ENCODE measurements around the gene PPP2R2C. TPM values are rescaled to one million over a fixed set of nuclear protein-coding genes. Genes with fewer than 3 reads are reported as not detected.

PPP2R2C gene
- total and polyA plus RNA-seq, 10 donors, result 0.07 to 1.3 (median 0.23) TPM; not detected in 1

DNA sequence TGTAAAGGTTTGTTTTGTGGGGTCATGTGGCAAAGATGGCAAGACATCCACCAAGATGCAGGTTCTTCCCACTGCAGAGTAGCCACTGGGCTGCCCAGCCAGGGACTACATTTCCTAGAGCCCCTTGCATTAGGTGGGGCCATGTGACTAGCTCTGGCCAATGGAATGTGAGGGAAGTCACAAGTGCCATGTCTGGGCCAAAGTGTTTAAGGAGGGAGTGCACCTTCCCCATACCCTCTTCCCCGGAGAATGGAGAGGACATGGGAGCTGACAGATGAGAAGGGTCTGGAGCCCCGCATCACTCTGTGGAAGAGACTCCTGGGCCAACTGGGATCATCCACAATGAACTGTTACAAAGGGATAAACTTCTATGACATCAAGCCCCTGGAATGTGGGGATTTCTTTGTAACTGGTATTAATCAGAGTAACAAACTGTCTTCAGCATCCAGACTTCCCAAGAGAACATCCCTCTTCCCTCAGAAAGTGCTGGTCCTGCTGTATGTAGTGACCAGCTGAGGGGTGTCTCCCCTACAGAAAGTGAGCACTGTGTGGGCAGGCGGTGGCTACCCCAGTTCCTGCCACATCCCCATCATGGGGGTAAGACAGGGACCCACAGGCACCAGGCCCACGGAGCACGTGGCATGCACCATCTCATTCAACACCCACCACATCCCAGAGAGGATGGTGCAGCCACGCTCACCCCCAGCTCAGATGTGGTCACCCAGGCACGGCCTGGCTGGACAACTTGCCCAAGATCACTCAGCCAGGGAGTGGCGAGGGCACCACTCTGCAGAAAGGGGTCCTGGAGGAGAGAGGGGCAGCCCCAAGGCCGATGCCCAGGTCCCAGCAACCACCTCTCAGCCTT lies 10.9 kb downstream of the PPP2R2C start:
- H3K9me3 ChIP-seq, result peaks cover 0 to 14% (median 0%) of the 10 kb centered on the region in 8 donors
- H3K4me1 ChIP-seq, result no peaks in the 10 kb centered on the region
- peak; percentile 43 for DNase-seq
- no peak overlapping the region for H3K27ac ChIP-seq
- no peaks in the 10 kb centered on the region for H3K36me3 ChIP-seq
- TF ChIP-seq POLR2AphosphoS5 (IDR thresholded peaks at IDR 0.05) (no peak), POLR2A (IDR thresholded peaks at IDR 0.05) (no peak)
- TF ChIP-seq, protein P1, sequence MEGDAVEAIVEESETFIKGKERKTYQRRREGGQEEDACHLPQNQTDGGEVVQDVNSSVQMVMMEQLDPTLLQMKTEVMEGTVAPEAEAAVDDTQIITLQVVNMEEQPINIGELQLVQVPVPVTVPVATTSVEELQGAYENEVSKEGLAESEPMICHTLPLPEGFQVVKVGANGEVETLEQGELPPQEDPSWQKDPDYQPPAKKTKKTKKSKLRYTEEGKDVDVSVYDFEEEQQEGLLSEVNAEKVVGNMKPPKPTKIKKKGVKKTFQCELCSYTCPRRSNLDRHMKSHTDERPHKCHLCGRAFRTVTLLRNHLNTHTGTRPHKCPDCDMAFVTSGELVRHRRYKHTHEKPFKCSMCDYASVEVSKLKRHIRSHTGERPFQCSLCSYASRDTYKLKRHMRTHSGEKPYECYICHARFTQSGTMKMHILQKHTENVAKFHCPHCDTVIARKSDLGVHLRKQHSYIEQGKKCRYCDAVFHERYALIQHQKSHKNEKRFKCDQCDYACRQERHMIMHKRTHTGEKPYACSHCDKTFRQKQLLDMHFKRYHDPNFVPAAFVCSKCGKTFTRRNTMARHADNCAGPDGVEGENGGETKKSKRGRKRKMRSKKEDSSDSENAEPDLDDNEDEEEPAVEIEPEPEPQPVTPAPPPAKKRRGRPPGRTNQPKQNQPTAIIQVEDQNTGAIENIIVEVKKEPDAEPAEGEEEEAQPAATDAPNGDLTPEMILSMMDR (IDR thresholded peaks at IDR 0.05 in 8 of 11, conservative IDR thresholded peaks at IDR 0.05 in 3 of 11), result no peak
- WGBS, 5 donors, result 76 to 90% (median 83%) methylated on average over 4 to 9 of the region's 9 CpGs
- intact Hi-C loops (cut with DNase I; ENCODE audit: low total_unique reads), result no loop called here
- no peak overlapping the region for H3K4me3 ChIP-seq
- peaks cover 0 to 61% (median 0%) of the 10 kb centered on the region in 7 donors for H3K27me3 ChIP-seq (replicated peaks in 1 of 7)

DNA sequence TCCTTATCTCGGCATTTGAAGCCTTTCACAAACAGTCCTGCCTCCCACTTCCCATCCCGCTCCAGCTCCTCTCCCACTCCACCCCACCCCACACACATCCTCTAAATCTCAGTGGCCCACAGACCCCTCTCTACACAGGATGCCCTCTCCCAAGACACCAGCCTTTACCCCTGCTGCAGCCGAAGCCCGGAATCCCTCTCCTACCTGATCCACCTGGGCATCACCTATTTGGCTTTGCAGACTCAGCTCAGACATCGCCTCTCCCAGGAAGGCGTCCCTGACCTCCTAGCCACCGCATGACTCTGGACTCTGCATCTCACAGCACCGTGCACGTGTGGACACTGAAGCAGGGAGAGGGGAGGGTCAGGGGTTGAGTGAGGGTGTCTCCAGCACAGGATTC lies 11.5 kb downstream of the PPP2R2C start:
- intact Hi-C loops (cut with DNase I; ENCODE audit: low total_unique reads), result no loop called here
- H3K9me3 ChIP-seq, result peaks cover 0 to 14% (median 0%) of the 10 kb centered on the region in 8 donors
- 70 to 76% (median 73%) methylated on average over 9 of the region's 9 CpGs for WGBS, 5 donors
- no peaks in the 10 kb centered on the region for H3K36me3 ChIP-seq
- no peak overlapping the region for H3K4me3 ChIP-seq
- H3K4me1 ChIP-seq, result no peaks in the 10 kb centered on the region
- H3K27ac ChIP-seq, result no peak overlapping the region
- TF ChIP-seq POLR2A (IDR thresholded peaks at IDR 0.05) (no peak), POLR2AphosphoS5 (IDR thresholded peaks at IDR 0.05) (no peak)
- TF ChIP-seq, protein P1 (IDR thresholded peaks at IDR 0.05 in 8 of 11, conservative IDR thresholded peaks at IDR 0.05 in 3 of 11), result no peak
- H3K27me3 ChIP-seq (replicated peaks in 1 of 7), result peaks cover 0 to 57% (median 0%) of the 10 kb centered on the region in 7 donors
- peak; percentile 46 for DNase-seq

DNA sequence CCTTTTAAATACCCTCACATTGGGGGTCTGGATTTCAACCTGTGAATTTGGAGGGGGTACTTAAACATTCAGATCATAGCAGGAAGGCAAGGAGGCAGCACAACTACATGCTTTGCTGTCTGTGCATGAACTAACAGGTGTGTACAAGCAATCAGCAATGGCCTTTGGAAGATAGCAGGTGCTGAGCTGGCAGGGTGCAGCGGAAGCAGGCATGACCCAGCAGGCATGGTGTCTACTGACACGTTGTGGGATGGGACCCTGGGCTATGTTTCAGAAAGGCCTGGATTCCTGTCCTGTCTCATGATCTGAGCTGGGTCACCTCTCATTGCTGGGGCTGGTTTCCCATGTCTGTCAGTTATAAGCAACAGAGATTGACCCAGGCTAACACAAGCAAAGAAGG lies 13.9 kb downstream of the PPP2R2C start:
- Histone ChIP-seq H3K4me3 (no peak overlapping the region), H3K9me3 (peaks cover 0 to 14% (median 0%) of the 10 kb centered on the region in 8 donors), H3K36me3 (no peaks in the 10 kb centered on the region), H3K27ac (no peak overlapping the region), H3K4me1 (no peaks in the 10 kb centered on the region), H3K27me3 (replicated peaks in 1 of 7) (peaks cover 0 to 72% (median 0%) of the 10 kb centered on the region in 7 donors)
- DNase-seq, result peak; percentile 15
- no peak for TF ChIP-seq POLR2A (IDR thresholded peaks at IDR 0.05)
- TF ChIP-seq POLR2AphosphoS5 (IDR thresholded peaks at IDR 0.05), result no peak
- TF ChIP-seq, protein P1 (IDR thresholded peaks at IDR 0.05 in 8 of 11, conservative IDR thresholded peaks at IDR 0.05 in 3 of 11), result no peak
- 72 to 87% (median 82%) methylated on average over 2 of the region's 2 CpGs for WGBS, 5 donors
- intact Hi-C loops (cut with DNase I; ENCODE audit: low total_unique reads), result no loop called here

DNA sequence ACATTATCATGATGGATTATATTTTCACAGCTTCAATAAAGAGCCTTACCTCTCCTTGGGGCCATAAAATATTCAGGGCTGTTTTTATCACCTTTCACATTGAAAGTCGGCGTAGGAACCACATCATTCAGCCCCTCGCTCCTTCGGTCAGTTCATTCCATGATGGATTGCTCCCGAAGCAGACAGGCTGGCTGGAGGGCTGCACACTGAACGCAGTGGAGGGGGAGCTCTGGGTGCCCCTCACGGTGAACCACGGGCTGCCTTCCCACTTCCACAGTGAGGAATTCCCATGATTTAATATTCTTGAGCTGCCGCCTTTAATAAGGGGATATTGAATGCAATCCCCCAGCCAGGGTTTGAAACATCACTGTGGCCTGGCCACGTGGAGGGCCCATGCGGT lies 16.0 kb downstream of the PPP2R2C start:
- TF ChIP-seq POLR2AphosphoS5 (IDR thresholded peaks at IDR 0.05) (no peak), POLR2A (IDR thresholded peaks at IDR 0.05) (no peak)
- TF ChIP-seq, protein P1 (IDR thresholded peaks at IDR 0.05 in 8 of 11, conservative IDR thresholded peaks at IDR 0.05 in 3 of 11), result no peak
- DNase-seq, result peak; percentile 41
- intact Hi-C loops (cut with DNase I; ENCODE audit: low total_unique reads), result no loop called here
- H3K36me3 ChIP-seq, result no peaks in the 10 kb centered on the region
- no peak overlapping the region for H3K27ac ChIP-seq
- H3K27me3 ChIP-seq (replicated peaks in 1 of 7), result peaks cover 0 to 72% (median 0%) of the 10 kb centered on the region in 7 donors
- peaks cover 0 to 14% (median 0%) of the 10 kb centered on the region in 8 donors for H3K9me3 ChIP-seq
- 70 to 76% (median 72%) methylated on average over 5 to 11 of the region's 11 CpGs for WGBS, 5 donors
- H3K4me3 ChIP-seq, result no peak overlapping the region
- no peaks in the 10 kb centered on the region for H3K4me1 ChIP-seq
